ENCODE data around the gene IGF1.

IGF1 gene

GRCh38 chr12:102480406-102480805 lies at the start of gene IGF1:
IGF1 (minus strand) TSS chr12:102480563; CDS start chr12:102480381, 182 bp downstream.
- DNase-seq: no peak

- DNase-seq: no peak
These were observed 47.7 kb upstream of the IGF1 start for GRCh38 chr12:102528111-102528510.

- no peak for DNase-seq
These were observed 46.9 kb upstream of the IGF1 start for GRCh38 chr12:102527171-102527720.

- no peak for DNase-seq
These were observed 46.3 kb upstream of the IGF1 start for GRCh38 chr12:102526656-102527055.

GRCh38 chr12:102522768-102523167 lies 42.4 kb upstream of the IGF1 start:
- no peak for DNase-seq

- DNase-seq: no peak
These were observed 41.4 kb upstream of the IGF1 start for GRCh38 chr12:102521662-102522277.

GRCh38 chr12:102518871-102519270 lies 38.5 kb upstream of the IGF1 start:
- no peak for DNase-seq

GRCh38 chr12:102514696-102515095 lies 34.3 kb upstream of the IGF1 start:
- DNase-seq: no peak

- DNase-seq: no peak
These were observed 33.4 kb upstream of the IGF1 start for GRCh38 chr12:102513739-102514138.

GRCh38 chr12:102513272-102513671 lies 32.9 kb upstream of the IGF1 start:
- DNase-seq: no peak

- DNase-seq: no peak
These were observed 32.2 kb upstream of the IGF1 start for GRCh38 chr12:102512523-102512922.

GRCh38 chr12:102511575-102511974 lies 31.2 kb upstream of the IGF1 start:
- no peak for DNase-seq

- no peak for DNase-seq
These were observed 30.1 kb upstream of the IGF1 start for GRCh38 chr12:102510463-102510862.

- DNase-seq: no peak
These were observed 29.7 kb upstream of the IGF1 start for GRCh38 chr12:102510031-102510430.

GRCh38 chr12:102509123-102509626 lies 28.8 kb upstream of the IGF1 start:
- no peak for DNase-seq

GRCh38 chr12:102508052-102508451 lies 27.7 kb upstream of the IGF1 start:
- no peak for DNase-seq

GRCh38 chr12:102507301-102507700 lies 26.9 kb upstream of the IGF1 start:
- no peak for DNase-seq

- no peak for DNase-seq
These were observed 24.5 kb upstream of the IGF1 start for GRCh38 chr12:102504871-102505270.

- no peak for DNase-seq
These were observed 23.9 kb upstream of the IGF1 start for GRCh38 chr12:102504280-102504679.

- no peak for DNase-seq
These were observed 23.5 kb upstream of the IGF1 start for GRCh38 chr12:102503831-102504230.

- DNase-seq: no peak
These were observed 22.8 kb upstream of the IGF1 start for GRCh38 chr12:102503056-102503681.

- no peak for DNase-seq
These were observed 21.4 kb upstream of the IGF1 start for GRCh38 chr12:102501773-102502172.

GRCh38 chr12:102498471-102498870 lies 18.1 kb upstream of the IGF1 start:
- DNase-seq: no peak

GRCh38 chr12:102497743-102498142 lies 17.4 kb upstream of the IGF1 start:
- no peak for DNase-seq

Measured in GOT3 (cell line).